Gastrocnemius medialis (tissue), 4 donors: ENCODE results near the gene TTLL8. TPM values are rescaled to one million over a fixed set of nuclear protein-coding genes. Genes with fewer than 3 reads are reported as not detected.

Experiments used
- ATAC-seq, 2 donors: fragments of 150-250 bp; one replicate each; pipeline ENCODE4 v1.9.1; 2016
- DNase-seq, 2 donors: peaks; one replicate each; pipeline ENCODE4 v3.0.0-alpha.2; 2019
- H3K27ac ChIP-seq, 4 donors: fragments of 200-600 bp; sonication (generic); 1 replicate in 1 of 4; 2 replicates in 3 of 4; pipeline ENCODE4 v1.5.1; 2016 to 2018; ENCODE audit warnings: mild to moderate bottlenecking in 2 of 4, moderate library complexity in 1 of 4
- H3K27me3 ChIP-seq, 3 donors: fragments of 200-600 bp; sonication (generic) in 2 of 3; 1 replicate in 1 of 3; 2 replicates in 2 of 3; pipeline versions ENCODE4 v1.5.1 to v1.6.0; 2016 to 2019; ENCODE audit warnings: mild to moderate bottlenecking in 1 of 3, moderate library complexity in 1 of 3
- H3K36me3 ChIP-seq, 2 donors: fragments of 200-600 bp; sonication (generic) in 1 of 2; one replicate each; pipeline ENCODE4 v1.5.1; 2017 to 2018
- H3K4me1 ChIP-seq, 2 donors: fragments of 200-600 bp; sonication (generic) in 1 of 2; one replicate each; pipeline ENCODE4 v1.5.1; 2016 to 2017; ENCODE audit warnings: mild to moderate bottlenecking in 2 of 2
- H3K4me3 ChIP-seq, 4 donors: fragments of 200-600 bp; sonication (generic) in 3 of 4; 1 replicate in 1 of 4; 2 replicates in 3 of 4; pipeline ENCODE4 v1.5.1; 2016 to 2019; ENCODE audit warnings: mild to moderate bottlenecking in 2 of 4
- H3K9me3 ChIP-seq, 3 donors: fragments of 200-600 bp; sonication (generic) in 2 of 3; 1 replicate in 1 of 3; 2 replicates in 2 of 3; pipeline ENCODE4 v1.5.1; 2016 to 2019
- POLR2A ChIP-seq, 2 donors: fragments of 450-650 bp; IDR thresholded peaks; one replicate each; pipeline ENCODE4 v1.6.1; 2017; ENCODE audit warnings: antibody characterized with exemption in 2 of 2, mild to moderate bottlenecking in 2 of 2, moderate library complexity in 2 of 2
- in situ Hi-C, 4 donors: fragments of 200-750 bp; cut with MboI; loops; one replicate each; pipeline versions ENCODE4 v1.15.0 to v1.8.0; 2017; ENCODE audit warnings: low sequenced_read_pairs in 4 of 4
- intact Hi-C: fragments of 100-400 bp; cut with DNase I; formaldehyde crosslinking; loops from one replicate; pipeline ENCODE4 v1.15.1; 2023; ENCODE audit warnings: low total_unique reads
- total RNA-seq, 4 donors: library from RNA; depleted of rRNA; stranded (reverse); fragments of >200 nt; gene quantifications; one replicate each; pipeline versions ENCODE4 v1.1.0 to v1.2.3, GENCODE V29; 2016
- TF ChIP-seq, protein P1 (sequence below), 5 experiments: fragments of 450-650 bp in 3 of 5; fragments of 200-600 bp in 2 of 5; sonication (generic) in 2 of 5; IDR thresholded peaks in 4 of 5; conservative IDR thresholded peaks in 1 of 5; 1 replicate in 4 of 5; 2 replicates in 1 of 5; pipeline ENCODE4 v1.5.1; 2016 to 2019; ENCODE audit warnings: antibody characterized with exemption in 5 of 5, mild to moderate bottlenecking in 3 of 5, moderate library complexity in 3 of 5

The TTLL8 gene
- total RNA-seq, 4 donors from 2014 or later: not detected

DNA sequence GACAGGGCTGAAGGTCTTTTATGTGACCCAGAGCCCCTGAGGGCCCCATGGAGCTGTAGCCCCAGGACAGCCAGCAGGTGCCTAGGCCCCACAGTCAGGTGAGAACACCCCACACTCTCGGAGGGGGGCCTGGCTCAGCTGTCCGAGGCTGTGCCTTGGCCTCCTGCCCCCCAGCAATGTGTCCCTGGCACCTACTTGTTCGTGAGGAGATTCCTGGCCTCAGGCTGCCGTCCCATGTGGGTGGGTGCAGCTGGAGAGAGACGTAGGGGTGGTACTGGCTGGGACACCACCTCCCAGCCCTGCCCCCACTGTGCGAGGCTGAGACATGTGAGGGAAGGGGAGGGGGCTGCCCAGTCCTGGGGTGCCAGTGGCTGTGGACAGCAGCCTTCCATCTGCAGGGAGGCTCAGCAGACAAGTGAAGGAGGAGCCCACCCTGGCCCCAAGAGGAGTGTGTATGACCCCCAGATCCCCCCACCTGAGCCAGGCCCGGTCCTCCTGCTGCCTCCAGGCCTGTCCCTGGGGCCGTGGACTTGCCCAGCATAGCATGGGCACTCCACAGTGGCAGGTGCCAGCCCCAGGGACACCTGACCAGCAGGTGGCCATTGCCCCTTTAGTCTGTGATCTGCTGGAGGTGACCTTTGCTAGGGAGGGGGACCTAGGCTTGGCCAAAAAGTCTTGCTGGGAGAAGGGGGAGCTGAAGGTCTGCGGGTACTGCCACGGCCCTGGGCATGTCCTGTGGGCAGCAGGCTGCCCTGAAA lies 62.6 kb downstream of the TTLL8 start:
- no peak for TF ChIP-seq POLR2A (IDR thresholded peaks at IDR 0.05)
- TF ChIP-seq, protein P1, sequence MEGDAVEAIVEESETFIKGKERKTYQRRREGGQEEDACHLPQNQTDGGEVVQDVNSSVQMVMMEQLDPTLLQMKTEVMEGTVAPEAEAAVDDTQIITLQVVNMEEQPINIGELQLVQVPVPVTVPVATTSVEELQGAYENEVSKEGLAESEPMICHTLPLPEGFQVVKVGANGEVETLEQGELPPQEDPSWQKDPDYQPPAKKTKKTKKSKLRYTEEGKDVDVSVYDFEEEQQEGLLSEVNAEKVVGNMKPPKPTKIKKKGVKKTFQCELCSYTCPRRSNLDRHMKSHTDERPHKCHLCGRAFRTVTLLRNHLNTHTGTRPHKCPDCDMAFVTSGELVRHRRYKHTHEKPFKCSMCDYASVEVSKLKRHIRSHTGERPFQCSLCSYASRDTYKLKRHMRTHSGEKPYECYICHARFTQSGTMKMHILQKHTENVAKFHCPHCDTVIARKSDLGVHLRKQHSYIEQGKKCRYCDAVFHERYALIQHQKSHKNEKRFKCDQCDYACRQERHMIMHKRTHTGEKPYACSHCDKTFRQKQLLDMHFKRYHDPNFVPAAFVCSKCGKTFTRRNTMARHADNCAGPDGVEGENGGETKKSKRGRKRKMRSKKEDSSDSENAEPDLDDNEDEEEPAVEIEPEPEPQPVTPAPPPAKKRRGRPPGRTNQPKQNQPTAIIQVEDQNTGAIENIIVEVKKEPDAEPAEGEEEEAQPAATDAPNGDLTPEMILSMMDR (IDR thresholded peaks at IDR 0.05 in 4 of 5, conservative IDR thresholded peaks at IDR 0.05 in 1 of 5): no peak
- Histone ChIP-seq H3K9me3 (no peaks in the 10 kb centered on the region), H3K27me3 (peaks cover 0 to 18% (median 14%) of the 10 kb centered on the region in 3 donors), H3K4me3 (no peak overlapping the region), H3K4me1 (peaks cover 0 to 4% of the 10 kb centered on the region in 2 donors), H3K27ac (no peak overlapping the region), H3K36me3 (no peaks in the 10 kb centered on the region)
- ATAC-seq (no peak), DNase-seq (peak in 1 of 2 donors; percentile 6)
- in situ Hi-C loops: no loop called here
- intact Hi-C loops: no loop called here

- Histone ChIP-seq H3K9me3 (no peaks in the 10 kb centered on the region), H3K36me3 (no peaks in the 10 kb centered on the region), H3K4me3 (no peak overlapping the region), H3K27me3 (peaks cover 0 to 12% (median 9%) of the 10 kb centered on the region in 3 donors), H3K4me1 (peaks cover 0 to 4% of the 10 kb centered on the region in 2 donors), H3K27ac (no peak overlapping the region)
- ATAC-seq (no peak), DNase-seq (peak in 1 of 2 donors; percentile 8)
- in situ Hi-C loops: no loop called here
- TF ChIP-seq, protein P1 (IDR thresholded peaks at IDR 0.05 in 4 of 5, conservative IDR thresholded peaks at IDR 0.05 in 1 of 5): no peak
- no peak for TF ChIP-seq POLR2A (IDR thresholded peaks at IDR 0.05)
- intact Hi-C loops: no loop called here
Measured at GRCh38 chr22:49995041-49995360, 63.1 kb downstream of the TTLL8 start.

DNA sequence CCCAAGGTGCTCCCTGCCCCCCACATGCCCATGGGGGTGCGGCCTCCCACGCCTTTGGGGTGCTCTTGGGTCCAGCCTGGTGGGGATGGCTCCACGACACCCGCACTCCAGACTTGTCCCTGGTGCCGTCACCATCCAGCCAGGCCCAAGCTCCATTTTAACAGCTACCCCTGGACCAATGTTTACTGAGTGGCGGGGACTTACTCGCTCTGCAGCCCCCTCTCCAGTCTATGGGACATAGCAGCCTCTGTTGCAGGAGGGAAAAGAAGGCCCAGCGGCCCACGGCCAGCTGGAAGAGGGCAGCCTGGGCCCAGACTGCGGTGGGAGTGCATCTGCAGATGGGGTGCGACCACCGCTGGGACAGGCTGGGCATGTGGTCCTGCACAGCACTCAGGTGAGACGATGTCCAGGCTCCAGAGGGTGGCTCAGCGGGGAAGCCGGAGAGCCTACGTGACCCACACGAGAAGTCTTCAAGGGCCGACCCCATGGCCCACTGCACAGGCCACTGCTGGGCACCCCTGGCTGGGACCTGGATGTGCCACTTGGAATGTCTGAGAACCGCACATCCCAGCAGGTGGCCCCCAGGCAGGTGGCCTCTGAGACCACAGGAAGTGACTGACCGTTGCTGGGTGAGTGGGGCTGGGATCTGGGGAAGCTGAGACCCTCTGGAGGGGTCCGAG lies 63.6 kb downstream of the TTLL8 start:
- ATAC-seq (no peak), DNase-seq (peak in 1 of 2 donors; percentile 10)
- H3K9me3 ChIP-seq: no peaks in the 10 kb centered on the region
- H3K27ac ChIP-seq: no peak overlapping the region
- intact Hi-C loops: loop anchor here (5.0 kb wide), 1 partner anchor 38 kb away; no protein-coding TSS in a partner anchor
- peaks cover 0 to 4% of the 10 kb centered on the region in 2 donors for H3K4me1 ChIP-seq
- TF ChIP-seq POLR2A (IDR thresholded peaks at IDR 0.05): no peak
- TF ChIP-seq, protein P1 (IDR thresholded peaks at IDR 0.05 in 4 of 5, conservative IDR thresholded peaks at IDR 0.05 in 1 of 5): no peak
- no peak overlapping the region for H3K4me3 ChIP-seq
- H3K27me3 ChIP-seq: peaks cover 0 to 9% (median 5%) of the 10 kb centered on the region in 3 donors
- in situ Hi-C loops: loop anchor here in 1 of 4 donors (5.0 kb wide), 1 partner anchor 62 kb away; no protein-coding TSS in a partner anchor
- H3K36me3 ChIP-seq: no peaks in the 10 kb centered on the region

- H3K36me3 ChIP-seq: no peaks in the 10 kb centered on the region
- TF ChIP-seq POLR2A (IDR thresholded peaks at IDR 0.05): no peak
- TF ChIP-seq, protein P1 (IDR thresholded peaks at IDR 0.05 in 4 of 5, conservative IDR thresholded peaks at IDR 0.05 in 1 of 5): peak in 1 of 5 experiments; percentile 6
- H3K27me3 ChIP-seq: peaks cover 0 to 3% (median 0%) of the 10 kb centered on the region in 3 donors
- no peak overlapping the region for H3K4me3 ChIP-seq
- DNase-seq (peak in 1 of 2 donors; percentile 10), ATAC-seq (no peak)
- H3K27ac ChIP-seq: no peak overlapping the region
- intact Hi-C loops (loop anchor here (1.0 to 5.0 kb wide), 2 partner anchors 38 to 64 kb away; no protein-coding TSS in a partner anchor), in situ Hi-C loops (loop anchor here in 1 of 4 donors (5.0 kb wide), 1 partner anchor 62 kb away; no protein-coding TSS in a partner anchor)
- peaks cover 0 to 4% of the 10 kb centered on the region in 2 donors for H3K4me1 ChIP-seq
- H3K9me3 ChIP-seq: no peaks in the 10 kb centered on the region
Measured at GRCh38 chr22:49993649-49994360, 64.3 kb downstream of the TTLL8 start.
